ENCODE data around the gene HNRNPLL. TPM values are rescaled to one million over a fixed set of nuclear protein-coding genes. Genes with fewer than 3 reads are reported as not detected.

The HNRNPLL gene
- total RNA-seq, 2 experiments from 2014 or later: 104 to 119 TPM

GRCh38 chr2:38600921-38601455, 1.7 kb downstream of the HNRNPLL start:
- no peaks in the 10 kb centered on the region for H3K9me3 Mint-ChIP-seq
- DNase-seq: no peak
- H3K4me3 Mint-ChIP-seq: peak overlapping the region; percentile 89
- H3K27me3 Mint-ChIP-seq: no peaks in the 10 kb centered on the region
- ChIA-PET POLR2A (interaction anchor here (0.7 to 26.4 kb wide), 30 partner anchors 8 to 616 kb away, joined by 3 to 646 read pairs (median 12); partner anchors contain the start of genes GALM and SRSF7), CTCF (interaction anchor here (1.0 to 11.9 kb wide), 19 partner anchors 11 to 150 kb away, joined by 3 to 117 read pairs (median 6); partner anchors contain the start of genes GALM and SRSF7)
- peak overlapping the region; percentile 84 for H3K27ac Mint-ChIP-seq
- H3K36me3 Mint-ChIP-seq (ENCODE audit: low read depth): peaks cover 47% of the 10 kb centered on the region
- peaks cover 54% of the 10 kb centered on the region for H3K4me1 Mint-ChIP-seq

- Mint-ChIP-seq H3K27ac (peak overlapping the region; percentile 84), H3K4me3 (peak overlapping the region; percentile 89), H3K36me3 (ENCODE audit: low read depth) (peaks cover 53% of the 10 kb centered on the region), H3K4me1 (peaks cover 58% of the 10 kb centered on the region), H3K9me3 (no peaks in the 10 kb centered on the region), H3K27me3 (no peaks in the 10 kb centered on the region)
- POLR2A ChIA-PET: interaction anchor here (0.9 to 26.4 kb wide), 20 partner anchors 7 to 617 kb away, joined by 3 to 646 read pairs (median 28); partner anchors contain the start of genes GALM and SRSF7
- CTCF ChIA-PET: interaction anchor here (0.6 to 11.9 kb wide), 15 partner anchors 10 to 144 kb away, joined by 3 to 117 read pairs (median 7); partner anchors contain the start of gene GALM
- peak; percentile 57 for DNase-seq
Observed at GRCh38 chr2:38600242-38600891, 2.4 kb downstream of the HNRNPLL start.

- Mint-ChIP-seq H3K4me1 (peaks cover 57% of the 10 kb centered on the region), H3K27me3 (no peaks in the 10 kb centered on the region), H3K36me3 (ENCODE audit: low read depth) (peaks cover 56% of the 10 kb centered on the region), H3K27ac (peak overlapping the region; percentile 84), H3K9me3 (no peaks in the 10 kb centered on the region), H3K4me3 (peak overlapping the region; percentile 89)
- DNase-seq: no peak
- ChIA-PET CTCF (interaction anchor here (1.0 to 11.9 kb wide), 9 partner anchors 10 to 142 kb away, joined by 3 to 117 read pairs (median 14); partner anchors contain the start of gene GALM), POLR2A (interaction anchor here (0.9 to 26.4 kb wide), 13 partner anchors 7 to 148 kb away, joined by 3 to 646 read pairs (median 51); partner anchors contain the start of genes GALM and SRSF7)
Observed at GRCh38 chr2:38599706-38600105, 3.0 kb downstream of the HNRNPLL start.

- H3K27me3 Mint-ChIP-seq: no peaks in the 10 kb centered on the region
- no peaks in the 10 kb centered on the region for H3K9me3 Mint-ChIP-seq
- POLR2A ChIA-PET: interaction anchor here (0.6 to 26.4 kb wide), 22 partner anchors 6 to 522 kb away, joined by 3 to 646 read pairs (median 9); partner anchors contain the start of genes GALM, SOS1 and SRSF7
- CTCF ChIA-PET: interaction anchor here (0.7 to 11.9 kb wide), 7 partner anchors 10 to 125 kb away, joined by 3 to 109 read pairs (median 8); no protein-coding TSS in a partner anchor
- H3K4me3 Mint-ChIP-seq: peak overlapping the region; percentile 89
- peaks cover 54% of the 10 kb centered on the region for H3K4me1 Mint-ChIP-seq
- DNase-seq: no peak
- H3K36me3 Mint-ChIP-seq (ENCODE audit: low read depth): peaks cover 58% of the 10 kb centered on the region
- peak overlapping the region; percentile 84 for H3K27ac Mint-ChIP-seq
Observed at GRCh38 chr2:38598991-38599295, 3.8 kb downstream of the HNRNPLL start.

GRCh38 chr2:38598200-38598990, 4.3 kb downstream of the HNRNPLL start:
- ChIA-PET CTCF (interaction anchor here (0.7 to 11.9 kb wide), 9 partner anchors 10 to 127 kb away, joined by 3 to 109 read pairs (median 7); no protein-coding TSS in a partner anchor), POLR2A (interaction anchor here (0.6 to 26.4 kb wide), 27 partner anchors 5 to 523 kb away, joined by 3 to 646 read pairs (median 5); partner anchors contain the start of genes GALM, SOS1 and SRSF7)
- no peak for DNase-seq
- Mint-ChIP-seq H3K4me1 (peaks cover 54% of the 10 kb centered on the region), H3K36me3 (ENCODE audit: low read depth) (peaks cover 59% of the 10 kb centered on the region), H3K27ac (peak overlapping the region; percentile 84), H3K27me3 (no peaks in the 10 kb centered on the region), H3K4me3 (peak overlapping the region; percentile 89), H3K9me3 (no peaks in the 10 kb centered on the region)

- Mint-ChIP-seq H3K4me1 (peaks cover 65% of the 10 kb centered on the region), H3K9me3 (no peaks in the 10 kb centered on the region), H3K4me3 (peak overlapping the region; percentile 89), H3K27ac (peak overlapping the region; percentile 84), H3K27me3 (no peaks in the 10 kb centered on the region), H3K36me3 (ENCODE audit: low read depth) (peaks cover 68% of the 10 kb centered on the region)
- no peak for DNase-seq
- ChIA-PET POLR2A (interaction anchor here (0.7 to 26.4 kb wide), 17 partner anchors 8 to 524 kb away, joined by 3 to 646 read pairs (median 5); partner anchors contain the start of genes GALM, SOS1 and SRSF7), CTCF (interaction anchor here (0.7 to 11.9 kb wide), 9 partner anchors 9 to 128 kb away, joined by 3 to 109 read pairs (median 6); no protein-coding TSS in a partner anchor)
Observed at GRCh38 chr2:38597115-38597514, 5.6 kb downstream of the HNRNPLL start.

GRCh38 chr2:38596229-38596628, 6.5 kb downstream of the HNRNPLL start:
- H3K36me3 Mint-ChIP-seq (ENCODE audit: low read depth): peaks cover 66% of the 10 kb centered on the region
- peak overlapping the region; percentile 84 for H3K27ac Mint-ChIP-seq
- H3K4me1 Mint-ChIP-seq: peaks cover 68% of the 10 kb centered on the region
- H3K9me3 Mint-ChIP-seq: no peaks in the 10 kb centered on the region
- no peak for DNase-seq
- H3K27me3 Mint-ChIP-seq: no peaks in the 10 kb centered on the region
- POLR2A ChIA-PET: interaction anchor here (0.6 to 26.4 kb wide), 19 partner anchors 6 to 926 kb away, joined by 3 to 646 read pairs (median 6); partner anchors contain the start of genes GALM, HNRNPLL, SOS1 and SRSF7
- peak overlapping the region; percentile 89 for H3K4me3 Mint-ChIP-seq
- CTCF ChIA-PET: interaction anchor here (2.0 to 11.9 kb wide), 4 partner anchors 13 to 126 kb away, joined by 6 to 109 read pairs (median 56); no protein-coding TSS in a partner anchor

GRCh38 chr2:38592951-38593350, 9.8 kb downstream of the HNRNPLL start:
- Mint-ChIP-seq H3K36me3 (ENCODE audit: low read depth) (peaks cover 64% of the 10 kb centered on the region), H3K27me3 (no peaks in the 10 kb centered on the region), H3K27ac (peak overlapping the region; percentile 84), H3K4me3 (peak overlapping the region; percentile 59), H3K4me1 (peaks cover 79% of the 10 kb centered on the region), H3K9me3 (no peaks in the 10 kb centered on the region)
- ChIA-PET CTCF (interaction anchor here (4.1 kb wide), 1 partner anchor 11 kb away, joined by 27 read pairs; no protein-coding TSS in a partner anchor), POLR2A (interaction anchor here (0.9 to 26.4 kb wide), 4 partner anchors 9 to 70 kb away, joined by 4 to 646 read pairs (median 51); partner anchors contain the start of genes GALM and HNRNPLL)
- no peak for DNase-seq

- H3K4me3 Mint-ChIP-seq: peak overlapping the region; percentile 65
- H3K4me1 Mint-ChIP-seq: peaks cover 79% of the 10 kb centered on the region
- ChIA-PET POLR2A (interaction anchor here (1.0 to 26.4 kb wide), 6 partner anchors 10 to 160 kb away, joined by 3 to 646 read pairs (median 11); partner anchors contain the start of genes GALM, HNRNPLL and SRSF7), CTCF (interaction anchor here (1.0 to 2.3 kb wide), 6 partner anchors 9 to 91 kb away, joined by 3 to 22 read pairs (median 8); partner anchors contain the start of gene HNRNPLL)
- DNase-seq: no peak
- no peaks in the 10 kb centered on the region for H3K9me3 Mint-ChIP-seq
- peak overlapping the region; percentile 59 for H3K27ac Mint-ChIP-seq
- H3K27me3 Mint-ChIP-seq: no peaks in the 10 kb centered on the region
- peaks cover 71% of the 10 kb centered on the region for H3K36me3 Mint-ChIP-seq (ENCODE audit: low read depth)
Observed at GRCh38 chr2:38591152-38591551, 11.6 kb downstream of the HNRNPLL start.

GRCh38 chr2:38590053-38590452, 12.7 kb downstream of the HNRNPLL start:
- CTCF ChIA-PET: interaction anchor here (1.0 to 2.3 kb wide), 6 partner anchors 8 to 92 kb away, joined by 3 to 22 read pairs (median 8); partner anchors contain the start of gene HNRNPLL
- H3K4me3 Mint-ChIP-seq: peak overlapping the region; percentile 36
- H3K9me3 Mint-ChIP-seq: no peaks in the 10 kb centered on the region
- peaks cover 78% of the 10 kb centered on the region for H3K4me1 Mint-ChIP-seq
- no peak for DNase-seq
- POLR2A ChIA-PET: interaction anchor here (1.1 to 26.4 kb wide), 5 partner anchors 8 to 161 kb away, joined by 3 to 646 read pairs (median 12); partner anchors contain the start of genes GALM, HNRNPLL and SRSF7
- peak overlapping the region; percentile 62 for H3K27ac Mint-ChIP-seq
- H3K36me3 Mint-ChIP-seq (ENCODE audit: low read depth): peaks cover 72% of the 10 kb centered on the region
- H3K27me3 Mint-ChIP-seq: no peaks in the 10 kb centered on the region

- Mint-ChIP-seq H3K4me3 (no peak overlapping the region), H3K9me3 (no peaks in the 10 kb centered on the region), H3K36me3 (ENCODE audit: low read depth) (peaks cover 73% of the 10 kb centered on the region), H3K4me1 (peaks cover 68% of the 10 kb centered on the region), H3K27ac (no peak overlapping the region), H3K27me3 (no peaks in the 10 kb centered on the region)
- no peak for DNase-seq
- ChIA-PET POLR2A (interaction anchor here (1.0 to 4.6 kb wide), 6 partner anchors 10 to 164 kb away, joined by 3 to 25 read pairs (median 6); partner anchors contain the start of genes HNRNPLL and SRSF7), CTCF (interaction anchor here (2.0 kb wide), 1 partner anchor 15 kb away, joined by 6 read pairs; no protein-coding TSS in a partner anchor)
Observed at GRCh38 chr2:38586931-38587330, 15.8 kb downstream of the HNRNPLL start.

Measured in activated CD4-positive, alpha-beta memory T cell treated with anti-CD3 and anti-CD28 coated beads, Interleukin-2, amount 10 ng/mL, durations not matched to agents 7 days and 5 days (primary cell).